AG20443 (cell line): ENCODE data around the gene DOCK1.

Experiments
- DNase-seq: peaks from one replicate; pipeline ENCODE4 v3.0.0; 2012; ENCODE audit warnings: low spot score, mixed read lengths

DOCK1 gene

DNA sequence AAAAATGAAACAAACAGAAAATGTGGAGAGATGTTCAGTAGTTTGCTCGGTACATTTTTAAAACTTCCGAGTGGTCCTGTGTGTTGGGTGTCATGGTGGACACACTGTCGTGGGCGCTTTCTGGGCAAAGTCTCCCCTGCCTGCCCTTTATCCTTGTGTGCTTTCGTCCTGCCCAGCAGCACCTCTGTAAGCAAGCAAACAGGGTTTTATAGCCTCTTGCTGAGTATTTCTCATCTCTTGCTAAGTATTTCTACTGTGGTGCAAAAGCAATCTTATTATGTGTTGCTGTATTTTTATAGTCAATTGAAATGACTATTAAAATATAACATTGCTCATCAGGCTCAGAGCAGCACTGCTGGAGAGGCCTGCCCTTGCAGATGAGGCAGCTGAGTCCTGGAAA lies 48.7 kb downstream of the DOCK1 start:
- DNase-seq: no peak

DNA sequence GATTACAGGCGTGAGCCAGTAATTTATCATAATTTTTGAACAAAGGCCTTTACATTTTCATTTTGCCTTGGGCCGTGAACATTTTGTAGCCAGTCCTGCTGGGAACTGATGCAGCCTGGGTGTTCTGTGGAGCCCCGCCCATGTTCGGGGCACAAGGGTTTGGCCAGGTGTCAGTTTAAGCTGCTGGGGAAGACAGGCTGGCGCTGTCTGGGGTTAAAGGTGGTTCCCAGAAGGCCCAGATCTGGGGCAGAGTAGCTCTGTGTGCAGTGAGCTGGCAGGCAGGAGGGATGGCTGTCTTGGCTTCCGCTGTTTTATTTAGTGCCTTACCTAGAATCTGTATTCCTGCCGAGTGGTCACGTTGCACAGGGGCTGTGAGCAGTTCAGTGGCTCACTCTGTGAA lies 50.2 kb downstream of the DOCK1 start:
- no peak for DNase-seq

DNA sequence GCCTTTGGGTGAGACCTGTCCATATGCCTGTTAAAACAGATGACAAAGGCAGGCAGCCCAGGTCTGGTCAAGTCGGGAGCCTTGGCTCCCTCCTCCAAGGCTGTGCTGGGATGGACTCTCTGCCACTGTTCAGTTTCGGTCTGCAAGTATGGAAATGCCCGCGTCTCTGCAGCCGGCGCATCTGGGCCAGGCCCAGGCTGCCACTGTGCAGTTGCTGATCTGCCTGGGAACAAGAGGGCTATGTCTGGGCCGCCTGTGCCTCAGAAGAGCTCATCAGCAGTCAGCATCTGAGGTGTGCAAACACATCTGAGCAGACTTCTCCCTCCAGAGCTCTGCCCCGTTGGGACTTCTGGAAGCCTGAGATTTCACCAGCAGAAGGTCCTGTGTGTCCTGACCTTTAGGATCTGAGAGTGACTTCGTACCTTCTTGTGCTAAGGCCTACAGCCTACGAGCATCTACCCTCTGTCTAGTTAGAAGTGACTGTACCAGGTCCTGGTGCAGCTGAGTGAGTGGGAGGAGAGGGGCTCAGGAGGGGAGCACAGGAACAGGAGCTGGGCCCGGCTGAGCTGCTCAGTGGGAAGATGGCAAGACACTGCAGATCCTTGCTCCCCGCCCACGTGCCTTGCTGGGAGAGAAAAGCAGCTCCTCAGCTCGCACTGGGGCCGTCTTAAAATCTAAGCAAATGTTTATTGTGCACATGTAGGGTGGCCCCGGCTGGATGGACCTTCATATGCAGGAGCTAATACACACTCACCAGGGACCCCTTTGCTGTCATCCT lies 50.9 kb downstream of the DOCK1 start:
- DNase-seq: no peak

DNA sequence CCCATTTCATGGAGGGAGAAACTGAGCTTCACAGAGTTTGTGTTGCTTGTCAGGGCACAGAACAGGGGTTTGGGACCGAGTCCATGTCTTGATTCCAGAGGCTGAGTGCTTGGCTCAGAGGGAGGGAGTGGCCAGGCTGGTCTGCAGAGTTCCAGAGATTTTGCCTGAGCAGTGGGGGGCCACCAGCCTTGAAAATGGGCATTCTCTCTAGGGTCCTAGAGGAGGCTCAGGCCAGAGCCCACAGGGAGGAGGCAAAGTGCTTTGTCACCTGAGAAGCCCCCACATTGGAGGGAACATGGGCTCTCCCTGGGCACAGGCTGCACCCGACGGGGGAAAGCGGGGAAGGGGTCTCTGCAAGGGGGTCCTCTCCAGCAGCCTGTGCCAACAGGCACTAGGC lies 51.5 kb downstream of the DOCK1 start:
- DNase-seq: no peak

DNA sequence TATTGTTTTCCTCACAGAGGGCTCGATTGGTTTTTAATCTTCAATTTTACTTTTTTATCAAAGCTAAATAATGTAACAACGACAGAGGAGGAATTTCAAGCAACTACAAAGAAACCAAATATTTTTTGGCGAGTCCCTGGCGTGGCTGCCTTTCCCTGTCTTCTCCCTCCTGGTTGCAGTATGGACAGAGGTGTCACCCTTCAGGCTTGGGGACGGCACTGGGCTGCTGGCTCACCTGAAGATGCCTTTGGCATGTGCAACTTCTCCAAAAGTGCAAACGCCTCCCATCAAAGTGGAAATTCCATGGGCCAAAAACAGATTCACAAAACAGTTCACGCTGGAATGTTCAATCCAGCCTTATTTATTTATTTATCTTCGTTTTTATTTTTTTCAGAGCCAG lies 51.9 kb downstream of the DOCK1 start:
- no peak for DNase-seq

DNA sequence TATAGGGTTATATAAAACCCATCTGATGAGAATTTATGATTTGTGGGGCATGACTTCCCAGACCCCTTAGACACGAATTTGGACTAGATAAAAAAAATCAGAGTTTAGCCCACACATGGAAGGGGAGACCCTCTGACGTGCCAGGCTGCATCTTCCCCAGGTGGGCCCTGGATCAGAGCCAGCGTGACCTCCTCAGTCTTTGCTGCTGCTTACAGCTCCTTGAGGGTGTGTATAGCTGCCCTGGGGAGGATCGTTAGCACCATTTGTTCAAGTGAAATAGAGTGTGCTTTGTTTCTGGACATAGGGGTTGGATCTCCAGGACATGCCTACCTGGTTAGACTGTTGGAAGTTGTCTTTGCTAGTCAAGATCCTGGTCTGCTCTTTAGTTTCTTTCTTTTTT lies 54.2 kb downstream of the DOCK1 start:
- no peak for DNase-seq

DNA sequence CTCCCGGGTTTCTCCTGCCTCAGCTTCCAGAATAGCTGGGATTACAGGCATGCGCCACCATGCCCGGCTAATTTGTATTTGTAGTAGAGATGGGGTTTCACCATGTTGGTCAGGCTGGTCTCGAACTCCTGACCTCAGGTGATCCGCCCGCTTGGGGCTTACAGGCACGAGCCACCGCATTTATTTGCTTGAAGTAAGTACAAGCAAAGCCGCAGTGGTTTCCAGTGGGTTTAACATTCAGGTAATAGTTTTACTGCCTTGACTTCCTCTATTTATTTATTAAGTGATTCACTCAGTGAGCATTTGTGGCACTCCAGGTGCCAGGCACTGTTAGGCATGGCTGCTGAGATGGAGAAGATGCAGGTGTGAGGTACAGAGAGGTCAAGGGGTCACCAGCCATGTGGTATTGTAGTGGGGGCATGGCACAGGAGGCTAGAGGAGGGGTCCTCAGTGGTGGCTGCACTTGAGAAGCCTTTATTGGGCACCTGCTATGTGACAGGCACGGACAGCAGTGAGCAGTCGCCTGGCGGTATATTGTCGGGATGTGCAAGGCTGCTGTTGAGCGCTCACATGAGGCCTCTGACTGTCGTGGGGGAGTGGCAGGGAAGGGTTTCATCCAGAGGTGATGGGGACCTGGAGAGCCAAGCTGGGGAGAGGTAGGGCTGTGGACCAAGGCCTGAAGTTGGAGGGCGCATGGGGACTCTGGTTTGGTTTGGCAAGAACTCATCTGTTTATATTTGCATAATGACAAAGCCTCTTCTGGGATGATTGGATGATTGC lies 54.9 kb downstream of the DOCK1 start:
- DNase-seq: no peak

DNA sequence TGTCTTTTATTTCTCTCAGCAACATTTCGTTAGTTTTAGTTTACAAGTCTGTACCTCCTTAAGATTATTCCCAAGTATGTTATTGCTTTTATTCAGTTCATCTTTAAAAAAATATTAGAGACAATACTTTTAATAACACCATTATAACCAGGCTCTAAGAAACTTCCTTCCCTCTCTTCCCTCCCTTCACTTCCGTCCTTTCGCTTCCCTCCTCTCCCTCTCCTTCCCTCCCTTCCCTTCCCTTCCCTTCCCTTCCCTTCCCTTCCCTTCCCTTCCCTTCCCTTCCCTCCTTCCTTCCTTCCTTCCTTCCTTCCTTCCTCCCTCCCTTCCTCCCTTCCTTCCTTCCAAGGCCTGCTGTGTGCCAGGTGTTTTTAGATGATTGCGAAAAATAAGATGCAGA lies 58.1 kb downstream of the DOCK1 start:
- no peak for DNase-seq

DNA sequence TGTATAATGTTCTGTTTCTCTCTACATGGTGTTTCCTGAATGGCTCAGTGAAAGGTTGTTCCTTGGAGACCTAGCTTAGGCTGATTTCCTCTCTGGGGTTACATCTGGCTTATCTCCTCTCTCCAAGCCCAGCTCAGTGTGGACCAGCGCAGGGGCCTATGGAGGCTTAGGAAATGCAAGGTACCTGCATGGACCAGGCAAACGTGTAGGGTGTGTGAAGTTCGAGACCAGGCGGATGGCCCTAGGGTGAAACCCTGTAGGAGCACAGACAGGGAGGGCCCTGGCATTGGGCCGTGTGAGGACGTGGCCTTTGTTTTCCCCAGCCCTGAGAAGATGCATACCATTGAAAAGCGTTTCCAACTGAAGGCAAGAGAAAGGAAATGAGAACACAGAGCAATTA lies 59.0 kb downstream of the DOCK1 start:
- DNase-seq: no peak

DNA sequence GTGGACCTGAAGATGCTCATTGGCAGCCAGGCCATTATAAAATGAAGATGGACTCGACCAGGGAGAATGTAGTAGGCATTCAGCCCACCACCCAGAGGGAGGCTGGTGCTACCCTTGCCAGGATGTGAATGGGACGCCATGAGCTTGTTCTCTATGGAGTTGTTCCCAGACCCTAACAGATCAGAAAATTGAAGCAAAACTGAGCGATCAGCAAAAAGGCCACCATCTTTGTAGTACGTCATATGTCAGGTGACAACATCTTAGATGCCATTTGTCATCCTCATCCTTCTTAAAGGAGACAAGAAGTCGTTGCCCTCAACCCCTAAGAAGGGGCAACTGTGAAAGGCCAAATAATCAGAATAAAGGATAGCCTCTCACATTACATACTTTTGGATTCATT lies 61.7 kb downstream of the DOCK1 start:
- no peak for DNase-seq

DNA sequence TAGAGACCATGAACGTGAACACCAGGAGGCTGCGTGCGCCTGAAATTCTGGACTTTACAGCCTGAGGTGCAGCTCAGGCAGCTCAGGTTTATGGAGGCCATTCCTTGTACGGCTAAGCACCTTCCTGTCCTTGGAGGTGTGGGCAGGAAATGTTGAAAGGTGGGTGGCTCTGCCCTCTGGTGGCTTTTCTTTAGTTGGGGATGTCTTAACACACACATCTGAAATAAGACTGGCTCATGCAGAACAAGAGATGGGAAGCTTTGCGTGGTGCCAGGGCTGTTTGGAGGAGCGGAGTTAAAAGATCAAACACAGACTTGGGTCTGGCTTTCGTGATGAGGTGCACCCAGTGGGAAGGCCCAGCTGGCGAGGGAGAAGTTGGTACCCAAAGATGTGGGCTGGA lies 64.1 kb downstream of the DOCK1 start:
- no peak for DNase-seq

DNA sequence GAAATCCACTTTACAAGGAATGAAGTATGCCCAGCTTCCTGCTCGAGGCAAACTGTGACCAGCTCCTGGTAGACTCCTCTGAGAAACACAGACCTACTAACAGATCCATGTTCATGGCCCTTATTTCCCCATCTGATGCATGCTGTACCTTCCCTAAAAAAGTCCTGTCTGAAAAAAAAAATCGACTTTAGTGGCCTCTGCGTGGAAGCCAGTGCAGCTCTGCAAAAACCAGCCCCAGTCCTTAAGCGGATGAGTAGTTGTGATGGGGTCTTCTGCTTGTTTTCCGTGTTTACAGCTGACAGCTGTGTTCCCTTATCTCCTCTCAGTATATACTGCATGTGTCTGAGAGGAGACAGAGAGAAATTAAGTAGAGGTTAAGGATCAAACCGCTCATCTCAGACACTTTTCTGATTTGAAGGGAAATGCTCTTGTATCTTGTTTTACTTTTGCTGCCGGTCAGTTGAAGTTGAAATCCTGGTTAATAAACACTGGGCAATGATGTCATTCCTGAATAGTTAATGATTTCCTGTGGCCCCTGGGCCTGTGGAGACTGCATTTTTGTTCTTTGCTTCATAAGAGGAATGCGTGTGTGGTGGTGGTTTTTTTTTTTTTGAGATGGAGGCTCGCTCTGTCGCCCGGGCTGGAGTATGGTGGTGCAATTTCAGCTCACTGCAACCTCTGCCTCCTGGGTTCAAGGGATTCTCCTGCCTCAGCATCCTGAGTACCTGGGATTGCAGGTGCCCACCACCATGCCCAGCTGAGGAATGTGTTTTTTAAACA lies 67.6 kb downstream of the DOCK1 start:
- DNase-seq: peak; percentile 88

DNA sequence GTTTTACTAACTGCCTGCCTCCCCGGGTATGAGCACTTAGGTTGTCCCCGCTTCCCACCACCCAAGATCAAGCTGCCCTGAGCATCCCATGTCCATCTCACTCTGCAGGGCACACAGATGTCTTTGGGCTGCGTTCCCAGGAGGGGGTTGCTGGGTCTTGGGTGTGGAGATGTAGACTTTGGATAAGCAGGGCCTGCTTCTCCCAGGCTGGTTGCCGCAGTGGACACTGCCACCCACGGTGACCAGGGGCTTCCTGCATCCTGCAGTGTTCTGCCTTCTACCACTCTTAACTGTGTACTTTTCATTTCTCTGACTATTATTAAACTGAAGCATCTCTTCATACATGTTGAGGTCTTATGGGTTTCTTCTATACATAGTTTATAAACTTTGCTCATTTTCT lies 70.0 kb downstream of the DOCK1 start:
- DNase-seq: no peak

DNA sequence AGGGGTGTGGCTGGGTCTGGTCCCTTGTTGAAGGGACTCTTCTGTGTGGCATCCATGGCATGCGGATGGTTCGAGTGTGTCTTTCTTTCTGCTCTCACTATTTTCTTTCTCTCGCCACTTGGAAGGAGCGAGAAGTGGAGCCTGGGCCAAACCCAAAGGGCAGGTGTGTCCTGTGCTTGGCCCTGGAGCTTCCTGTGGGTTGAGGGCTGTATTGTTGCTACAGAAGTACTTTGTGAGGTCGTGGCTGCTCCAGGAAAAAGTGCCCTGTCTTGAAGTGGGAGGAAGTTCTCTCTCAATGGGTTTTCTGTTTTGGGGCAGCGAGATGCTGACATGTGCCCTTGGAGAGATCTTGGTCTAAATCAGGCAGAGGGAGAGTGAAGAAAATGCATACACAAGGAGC lies 72.0 kb downstream of the DOCK1 start:
- no peak for DNase-seq

DNA sequence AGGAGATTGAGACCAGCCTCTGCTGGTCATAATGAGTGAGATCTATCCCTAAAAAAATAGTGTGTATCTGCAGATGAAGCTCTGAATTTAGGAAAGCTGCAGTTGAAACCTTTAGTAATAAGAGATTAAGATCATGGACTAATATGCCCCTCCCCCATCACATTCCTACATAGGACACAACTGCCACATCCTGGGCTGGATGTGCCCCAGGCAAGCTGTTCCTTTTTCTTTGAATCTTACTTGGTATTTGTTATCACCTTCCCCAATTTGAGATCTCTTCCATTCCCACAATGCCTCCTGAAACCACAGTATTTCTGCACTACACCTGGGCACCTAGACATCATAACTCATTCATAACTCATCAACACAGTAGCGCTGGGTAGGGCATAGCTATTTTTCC lies 74.1 kb downstream of the DOCK1 start:
- DNase-seq: no peak

DNA sequence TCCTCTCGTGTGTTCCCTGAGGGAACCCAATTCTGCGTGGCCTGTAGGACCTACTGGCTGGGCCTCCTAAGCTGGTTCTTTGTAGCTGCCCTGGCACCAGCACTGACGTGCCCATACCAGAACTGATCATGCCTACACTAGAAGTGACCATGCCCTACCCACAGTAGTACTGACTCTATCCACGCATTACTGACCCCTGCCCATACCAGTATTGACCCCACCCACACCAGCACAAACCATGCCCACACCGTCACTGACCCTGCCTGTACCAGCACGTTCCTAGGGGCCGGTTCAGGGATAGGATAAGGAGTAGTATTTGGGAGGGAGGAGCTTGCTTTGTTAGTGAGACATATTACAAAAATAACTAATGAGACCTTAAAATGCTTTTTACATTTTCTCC lies 88.0 kb downstream of the DOCK1 start:
- DNase-seq: no peak

DNA sequence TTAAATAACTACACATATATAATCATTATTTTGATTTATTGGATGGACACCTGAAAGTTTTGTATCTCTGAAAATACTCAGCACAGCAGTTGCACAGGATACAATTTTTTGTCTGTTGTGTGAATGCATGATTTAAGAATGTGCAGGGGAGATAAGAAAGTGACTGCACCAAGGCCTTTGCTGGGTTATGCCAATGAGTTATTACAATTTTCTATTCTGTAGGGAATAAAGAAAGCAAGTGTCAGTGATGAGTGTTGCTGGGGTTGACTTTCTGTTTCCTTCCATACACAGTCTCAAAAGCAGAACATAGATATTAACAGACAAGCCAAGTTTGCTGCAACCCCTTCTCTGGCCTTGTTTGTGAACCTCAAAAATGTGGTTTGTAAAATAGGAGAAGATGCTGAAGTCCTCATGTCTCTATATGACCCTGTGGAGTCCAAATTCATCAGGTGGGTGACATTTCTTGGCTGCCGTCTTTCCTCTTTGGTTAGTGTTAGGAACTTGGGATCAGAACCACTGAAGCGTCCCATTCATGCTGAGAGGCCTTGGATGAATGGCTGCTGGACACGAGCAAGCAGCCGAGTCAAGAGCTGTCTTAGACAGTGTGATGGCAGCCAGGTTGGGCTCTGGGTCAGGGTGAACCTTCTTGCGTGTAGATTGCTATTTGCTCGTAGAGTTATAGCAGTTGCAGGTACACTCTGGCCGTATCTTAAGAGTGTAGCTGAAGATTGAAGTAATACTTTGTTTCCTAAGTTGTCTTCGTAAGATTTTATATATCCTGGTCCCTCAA lies 92.8 kb downstream of the DOCK1 start:
- no peak for DNase-seq

DNA sequence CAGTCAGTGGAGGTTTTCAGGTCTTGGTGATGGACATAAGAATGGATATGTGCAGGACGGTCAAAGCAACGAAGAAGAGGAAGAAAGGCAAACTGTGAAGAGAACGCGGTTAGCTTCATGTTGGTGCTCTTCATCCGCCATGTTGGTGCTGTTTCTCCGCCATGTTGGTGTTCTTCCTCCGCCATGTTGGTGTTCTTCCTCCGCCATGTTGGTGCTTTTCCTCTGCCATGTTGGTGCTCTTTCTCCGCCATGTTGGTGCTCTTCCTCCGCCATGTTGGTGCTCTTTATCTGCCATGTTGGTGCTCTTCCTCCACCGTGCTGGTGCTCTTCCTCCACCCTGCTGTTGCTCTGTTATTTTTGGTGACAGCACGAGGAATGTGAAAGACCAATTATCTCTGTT lies 95.4 kb downstream of the DOCK1 start:
- no peak for DNase-seq

DNA sequence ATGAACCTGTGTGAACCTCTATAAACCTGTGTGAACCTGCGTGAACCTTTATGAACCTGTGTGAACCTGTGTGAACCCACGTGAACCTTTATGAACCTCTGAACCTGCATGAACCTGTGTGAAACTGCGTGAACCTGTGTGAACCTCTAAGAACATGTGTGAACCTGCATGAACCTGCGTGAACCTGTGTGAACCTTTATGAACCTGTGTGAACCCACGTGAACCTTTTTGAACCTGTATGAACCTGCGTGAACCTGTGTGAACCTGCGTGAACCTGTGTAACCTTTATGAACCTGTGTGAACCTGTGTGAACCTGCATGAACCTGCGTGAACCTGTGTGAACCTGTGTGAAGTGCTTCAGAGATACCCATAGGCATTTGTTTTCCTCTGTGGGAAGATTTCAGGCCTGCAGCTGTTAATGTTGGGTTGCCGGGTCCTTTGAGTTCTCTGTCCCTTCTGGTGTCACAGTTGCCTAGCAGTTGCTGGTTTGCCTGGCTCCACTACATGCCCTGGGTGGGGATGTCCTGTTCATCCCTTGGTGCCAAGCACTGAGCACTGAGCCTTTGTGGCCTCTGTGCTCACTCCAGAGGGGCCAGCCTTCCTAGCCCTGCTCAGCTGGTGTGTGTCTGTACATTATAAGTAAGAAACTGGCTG lies 97.9 kb downstream of the DOCK1 start:
- no peak for DNase-seq

DNA sequence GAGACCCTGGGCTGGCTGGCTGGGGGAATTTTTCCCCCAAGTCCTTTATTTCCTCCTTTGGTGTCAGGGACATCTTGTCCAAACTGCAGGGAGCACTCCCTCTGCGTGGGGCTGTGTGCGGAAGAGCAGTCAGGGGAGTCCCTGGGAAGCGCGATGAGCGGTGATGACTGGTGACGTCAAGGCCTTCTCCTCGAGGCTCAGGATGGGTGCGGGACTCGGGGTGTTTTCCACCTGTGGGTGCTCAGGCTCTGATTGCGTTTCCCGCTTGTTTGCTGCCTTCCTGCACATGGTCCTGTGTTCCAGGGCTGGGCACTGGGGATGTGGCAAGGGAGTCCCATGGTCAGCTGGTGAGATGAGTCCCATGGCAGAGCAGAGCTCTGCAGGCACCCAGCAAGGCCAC lies 101.2 kb downstream of the DOCK1 start:
- DNase-seq: no peak

DNA sequence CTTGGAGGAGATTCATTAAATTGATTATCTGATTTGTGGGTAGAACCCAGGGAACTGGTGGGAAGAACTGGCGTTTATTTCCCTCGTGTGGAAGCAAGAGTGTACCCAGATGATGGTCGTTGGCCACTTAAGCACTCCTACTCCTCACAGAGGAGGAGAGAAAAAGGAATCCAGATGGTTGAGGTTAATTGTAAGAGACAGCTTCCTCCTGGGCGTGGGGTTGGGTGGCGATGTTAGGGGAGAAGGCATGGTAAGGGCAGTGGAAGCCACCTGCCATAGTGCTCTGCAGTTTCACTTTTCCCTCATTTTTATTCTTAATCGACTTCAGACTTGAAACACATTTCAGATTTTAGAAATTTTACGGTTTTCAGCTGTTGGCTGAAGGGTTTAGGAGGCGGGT lies 104.1 kb downstream of the DOCK1 start:
- no peak for DNase-seq

DNA sequence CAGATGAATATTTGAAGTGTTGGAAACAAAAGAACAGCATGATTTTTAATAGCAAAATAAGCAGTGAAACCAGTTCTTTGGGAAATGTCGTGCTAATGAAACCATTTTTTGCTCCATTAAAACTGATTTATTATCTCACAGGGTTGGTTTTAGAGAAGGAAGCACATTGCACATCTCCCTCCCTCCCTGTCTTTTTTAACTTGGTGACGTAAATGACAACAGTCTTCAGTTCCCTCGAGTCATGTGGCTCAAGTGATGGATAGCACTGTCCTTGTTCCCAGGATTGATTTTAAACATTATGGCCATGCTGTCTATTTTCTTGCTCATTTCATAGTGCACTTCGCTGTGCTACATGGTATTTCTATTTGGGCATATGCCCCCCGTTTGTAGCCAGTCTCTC lies 105.9 kb downstream of the DOCK1 start:
- DNase-seq: no peak
